ENCODE results near the gene LRMDA.

Gene LRMDA

GRCh38 chr10:75709245-75709644 is 277.8 kb downstream of the LRMDA start:
- Histone ChIP-seq H3K4me3 (ENCODE audit: low read length, poor library complexity, severe bottlenecking) (no peak overlapping the region), H3K27me3 (ENCODE audit: insufficient read depth, low read length, poor library complexity, severe bottlenecking) (no peaks in the 10 kb centered on the region), H3K36me3 (ENCODE audit: insufficient read depth, low read length) (no peaks in the 10 kb centered on the region), H3K4me1 (ENCODE audit: insufficient read depth, low read length, poor library complexity, severe bottlenecking) (peaks cover 14% of the 10 kb centered on the region), H3K9ac (ENCODE audit: low read depth, low read length, poor library complexity, severe bottlenecking) (no peak overlapping the region), H4K20me1 (ENCODE audit: insufficient read depth, low read length, poor library complexity, severe bottlenecking) (no peaks in the 10 kb centered on the region), H2AFZ (ENCODE audit: low read length) (no peak overlapping the region), H3K9me2 (replicated peaks; ENCODE audit: low read depth, low read length) (no peaks in the 10 kb centered on the region), H3K4me2 (ENCODE audit: low read depth, low read length, poor library complexity, severe bottlenecking) (no peak overlapping the region), H3K9me3 (ENCODE audit: insufficient read depth, low read depth, low read length) (no peaks in the 10 kb centered on the region), H3F3A (ENCODE audit: low read depth) (no peaks in the 10 kb centered on the region), H3K79me2 (ENCODE audit: insufficient read depth, low read length) (no peaks in the 10 kb centered on the region)
- TF ChIP-seq, protein P1, sequence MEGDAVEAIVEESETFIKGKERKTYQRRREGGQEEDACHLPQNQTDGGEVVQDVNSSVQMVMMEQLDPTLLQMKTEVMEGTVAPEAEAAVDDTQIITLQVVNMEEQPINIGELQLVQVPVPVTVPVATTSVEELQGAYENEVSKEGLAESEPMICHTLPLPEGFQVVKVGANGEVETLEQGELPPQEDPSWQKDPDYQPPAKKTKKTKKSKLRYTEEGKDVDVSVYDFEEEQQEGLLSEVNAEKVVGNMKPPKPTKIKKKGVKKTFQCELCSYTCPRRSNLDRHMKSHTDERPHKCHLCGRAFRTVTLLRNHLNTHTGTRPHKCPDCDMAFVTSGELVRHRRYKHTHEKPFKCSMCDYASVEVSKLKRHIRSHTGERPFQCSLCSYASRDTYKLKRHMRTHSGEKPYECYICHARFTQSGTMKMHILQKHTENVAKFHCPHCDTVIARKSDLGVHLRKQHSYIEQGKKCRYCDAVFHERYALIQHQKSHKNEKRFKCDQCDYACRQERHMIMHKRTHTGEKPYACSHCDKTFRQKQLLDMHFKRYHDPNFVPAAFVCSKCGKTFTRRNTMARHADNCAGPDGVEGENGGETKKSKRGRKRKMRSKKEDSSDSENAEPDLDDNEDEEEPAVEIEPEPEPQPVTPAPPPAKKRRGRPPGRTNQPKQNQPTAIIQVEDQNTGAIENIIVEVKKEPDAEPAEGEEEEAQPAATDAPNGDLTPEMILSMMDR (conservative IDR thresholded peaks at IDR 0.05; ENCODE audit: low read length), result no peak
- no peak for TF ChIP-seq EZH2phosphoT487 (IDR thresholded peaks at IDR 0.05; ENCODE audit: borderline replicate concordance)

- H3K9me3 ChIP-seq (ENCODE audit: insufficient read depth, low read depth, low read length), result no peaks in the 10 kb centered on the region
- TF ChIP-seq EZH2phosphoT487 (IDR thresholded peaks at IDR 0.05; ENCODE audit: borderline replicate concordance), result no peak
- no peaks in the 10 kb centered on the region for H4K20me1 ChIP-seq (ENCODE audit: insufficient read depth, low read length, poor library complexity, severe bottlenecking)
- no peaks in the 10 kb centered on the region for H3K27me3 ChIP-seq (ENCODE audit: insufficient read depth, low read length, poor library complexity, severe bottlenecking)
- H3K79me2 ChIP-seq (ENCODE audit: insufficient read depth, low read length), result no peaks in the 10 kb centered on the region
- H2AFZ ChIP-seq (ENCODE audit: low read length), result no peak overlapping the region
- no peaks in the 10 kb centered on the region for H3F3A ChIP-seq (ENCODE audit: low read depth)
- no peak overlapping the region for H3K9ac ChIP-seq (ENCODE audit: low read depth, low read length, poor library complexity, severe bottlenecking)
- no peaks in the 10 kb centered on the region for H3K36me3 ChIP-seq (ENCODE audit: insufficient read depth, low read length)
- no peak overlapping the region for H3K4me2 ChIP-seq (ENCODE audit: low read depth, low read length, poor library complexity, severe bottlenecking)
- H3K4me1 ChIP-seq (ENCODE audit: insufficient read depth, low read length, poor library complexity, severe bottlenecking), result peaks cover 14% of the 10 kb centered on the region
- H3K4me3 ChIP-seq (ENCODE audit: low read length, poor library complexity, severe bottlenecking), result no peak overlapping the region
- H3K9me2 ChIP-seq (replicated peaks; ENCODE audit: low read depth, low read length), result no peaks in the 10 kb centered on the region
These were observed 278.4 kb downstream of the LRMDA start for GRCh38 chr10:75709811-75710210.

DNA sequence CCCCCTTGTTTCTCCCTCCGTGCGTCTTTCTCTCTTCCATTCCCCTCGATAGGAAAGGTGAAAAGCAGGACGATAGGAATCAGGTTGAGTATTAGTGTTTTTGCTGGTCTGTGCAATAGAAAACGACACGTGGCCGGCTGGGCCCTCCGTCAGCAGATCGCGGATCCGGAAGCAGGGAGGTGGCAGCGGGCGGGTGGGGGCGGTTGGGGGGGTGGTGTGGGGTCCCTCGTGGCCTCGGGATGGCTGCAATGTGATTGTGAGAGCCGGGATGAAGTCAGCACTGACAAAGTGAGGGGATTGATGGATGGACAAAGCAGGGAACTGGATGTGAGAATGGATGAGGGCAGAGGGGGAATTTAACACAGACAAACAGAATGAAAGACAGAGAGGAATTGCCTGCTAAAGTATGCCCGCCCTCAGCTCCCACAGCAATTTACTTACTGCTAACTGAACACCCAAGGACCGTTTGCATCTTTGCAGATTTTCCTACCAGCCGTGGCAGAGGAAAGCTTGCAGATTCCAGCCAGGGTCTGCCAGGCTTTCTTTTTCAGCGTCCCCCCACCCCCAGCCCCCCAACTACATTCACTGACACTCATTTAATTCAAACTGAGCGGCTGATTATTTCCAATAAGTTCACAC is 280.9 kb downstream of the LRMDA start:
- H2AFZ ChIP-seq (ENCODE audit: low read length), result no peak overlapping the region
- no peak overlapping the region for H3K4me2 ChIP-seq (ENCODE audit: low read depth, low read length, poor library complexity, severe bottlenecking)
- no peak for TF ChIP-seq EZH2phosphoT487 (IDR thresholded peaks at IDR 0.05; ENCODE audit: borderline replicate concordance)
- TF ChIP-seq, protein P1 (conservative IDR thresholded peaks at IDR 0.05; ENCODE audit: low read length), result no peak
- H3K9me3 ChIP-seq (ENCODE audit: insufficient read depth, low read depth, low read length), result no peaks in the 10 kb centered on the region
- peaks cover 21% of the 10 kb centered on the region for H3K4me1 ChIP-seq (ENCODE audit: insufficient read depth, low read length, poor library complexity, severe bottlenecking)
- no peaks in the 10 kb centered on the region for H3K79me2 ChIP-seq (ENCODE audit: insufficient read depth, low read length)
- no peaks in the 10 kb centered on the region for H3K27me3 ChIP-seq (ENCODE audit: insufficient read depth, low read length, poor library complexity, severe bottlenecking)
- H3F3A ChIP-seq (ENCODE audit: low read depth), result no peaks in the 10 kb centered on the region
- H3K9me2 ChIP-seq (replicated peaks; ENCODE audit: low read depth, low read length), result no peaks in the 10 kb centered on the region
- H3K9ac ChIP-seq (ENCODE audit: low read depth, low read length, poor library complexity, severe bottlenecking), result no peak overlapping the region
- no peaks in the 10 kb centered on the region for H4K20me1 ChIP-seq (ENCODE audit: insufficient read depth, low read length, poor library complexity, severe bottlenecking)
- H3K4me3 ChIP-seq (ENCODE audit: low read length, poor library complexity, severe bottlenecking), result no peak overlapping the region
- no peaks in the 10 kb centered on the region for H3K36me3 ChIP-seq (ENCODE audit: insufficient read depth, low read length)

GRCh38 chr10:75716506-75716905 is 285.1 kb downstream of the LRMDA start:
- H3K9ac ChIP-seq (ENCODE audit: low read depth, low read length, poor library complexity, severe bottlenecking), result no peak overlapping the region
- H3K4me2 ChIP-seq (ENCODE audit: low read depth, low read length, poor library complexity, severe bottlenecking), result no peak overlapping the region
- no peaks in the 10 kb centered on the region for H4K20me1 ChIP-seq (ENCODE audit: insufficient read depth, low read length, poor library complexity, severe bottlenecking)
- TF ChIP-seq, protein P1 (conservative IDR thresholded peaks at IDR 0.05; ENCODE audit: low read length), result no peak
- no peak for TF ChIP-seq EZH2phosphoT487 (IDR thresholded peaks at IDR 0.05; ENCODE audit: borderline replicate concordance)
- H3K9me3 ChIP-seq (ENCODE audit: insufficient read depth, low read depth, low read length), result no peaks in the 10 kb centered on the region
- no peaks in the 10 kb centered on the region for H3K27me3 ChIP-seq (ENCODE audit: insufficient read depth, low read length, poor library complexity, severe bottlenecking)
- H3K36me3 ChIP-seq (ENCODE audit: insufficient read depth, low read length), result no peaks in the 10 kb centered on the region
- no peak overlapping the region for H3K4me3 ChIP-seq (ENCODE audit: low read length, poor library complexity, severe bottlenecking)
- H3K4me1 ChIP-seq (ENCODE audit: insufficient read depth, low read length, poor library complexity, severe bottlenecking), result peaks cover 29% of the 10 kb centered on the region
- no peaks in the 10 kb centered on the region for H3F3A ChIP-seq (ENCODE audit: low read depth)
- H2AFZ ChIP-seq (ENCODE audit: low read length), result no peak overlapping the region
- no peaks in the 10 kb centered on the region for H3K79me2 ChIP-seq (ENCODE audit: insufficient read depth, low read length)
- H3K9me2 ChIP-seq (replicated peaks; ENCODE audit: low read depth, low read length), result no peaks in the 10 kb centered on the region

Data from Loucy (cell line).